HCT116 (cell line): Measurements from ENCODE around the gene IGLL1. TPM values are rescaled to one million over a fixed set of nuclear protein-coding genes. Genes with fewer than 3 reads are reported as not detected.
"Not testable (repeated sequence)": the region's sequence is repeated elsewhere in the genome, so short reads cannot be mapped to it uniquely, and the experiment has no call there.

Source experiments
- ATAC-seq: fragments of 200-7000 bp; cut with Tn5 transposase; 2 replicates; pipeline ENCODE4 v1.9.1; 2020; ENCODE audit warnings: mild to moderate bottlenecking, moderate library complexity
- BruUV-seq: library from RNA; stranded (reverse); fragments of 400-500 nt; replicated peaks from 2 replicates; lab custom pipeline; 2021; lab: Mats Ljungman, UMichigan
- CTCF ChIA-PET: fragments of 300-600 bp; sonication (Branson Sonifier 250); formaldehyde crosslinking; loops from one replicate; lab custom pipeline; 2021; ENCODE audit warnings: antibody characterized with exemption; lab: Charles Lee
- POLR2A ChIA-PET: fragments of 300-600, 350-600 bp; sonication (Branson Sonifier 250); formaldehyde crosslinking; loops from one replicate; lab custom pipeline; 2021; ENCODE audit warnings: antibody characterized with exemption; lab: Charles Lee
- RAD21 ChIA-PET, 2 experiments: fragments of 300-600 bp; sonication (Branson Sonifier 250); formaldehyde crosslinking; loops; one replicate each; lab custom pipeline; 2023; ENCODE audit warnings: low total read pairs in 2 of 2; ENCODE audit not compliant: uncharacterized antibody in 2 of 2, unreplicated experiment in 2 of 2, low non-redundant PET in 1 of 2; lab: Charles Lee
- DNase-seq: peaks from one replicate; pipeline ENCODE4 v3.0.0-alpha.2; 2010; ENCODE audit warnings: low read depth, low spot score
- H2AFZ ChIP-seq: fragments of 200-600 bp; shearing (Covaris generic), sonication (generic); 2 replicates; pipeline ENCODE4 v1.6.1; 2017; ENCODE audit warnings: low read depth, mixed run types, mixed read lengths, antibody characterized with exemption, low read length; ENCODE audit not compliant: poor library complexity, severe bottlenecking
- H3K27ac ChIP-seq: 2 replicates; pipeline ENCODE4 v1.5.1; 2012; ENCODE audit warnings: low read depth, low read length
- H3K27me3 ChIP-seq: fragments of 200-600 bp; sonication (generic); 2 replicates; pipeline ENCODE4 v1.6.1; 2016; ENCODE audit warnings: mixed run types, low read length, mixed read lengths; ENCODE audit not compliant: insufficient read depth
- H3K36me3 ChIP-seq, 2 experiments: fragments of 200-500 bp in 1 of 2; fragments of 200-600 bp in 1 of 2; sonication (Bioruptor generic) in 1 of 2; sonication (generic) in 1 of 2; 2 replicates each; pipeline versions ENCODE4 v1.5.1 to v1.6.1; 2014 to 2016; ENCODE audit warnings: low read length in 2 of 2, inconsistent platforms in 1 of 2, mixed read lengths in 1 of 2, mixed run types in 1 of 2; ENCODE audit not compliant: insufficient read depth in 2 of 2, control insufficient read depth in 1 of 2
- H3K4me1 ChIP-seq, 2 experiments: fragments of 200-600 bp in 1 of 2; sonication (generic) in 1 of 2; 2 replicates each; pipeline versions ENCODE4 v1.5.1 to v1.6.1; 2012 to 2017; ENCODE audit warnings: low read length in 2 of 2, inconsistent platforms in 1 of 2, mild to moderate bottlenecking in 1 of 2, mixed read lengths in 1 of 2, mixed run types in 1 of 2, moderate library complexity in 1 of 2; ENCODE audit not compliant: insufficient read depth in 2 of 2, control insufficient read depth in 1 of 2
- H3K4me2 ChIP-seq: fragments of 200-600 bp; sonication (generic); 2 replicates; pipeline ENCODE4 v1.6.1; 2017; ENCODE audit warnings: mixed run types, low read length, mixed read lengths
- H3K4me3 ChIP-seq, 2 experiments: fragments of 200-600 bp in 1 of 2; sonication (generic) in 1 of 2; replicated peaks in 1 of 2; 2 replicates each; pipeline ENCODE4 v1.5.1; 2011 to 2016; ENCODE audit warnings: low read length in 2 of 2, control low read depth in 1 of 2, low read depth in 1 of 2, mild to moderate bottlenecking in 1 of 2, mixed read lengths in 1 of 2, mixed run types in 1 of 2
- H3K79me2 ChIP-seq: fragments of 200-600 bp; sonication (generic); 2 replicates; pipeline ENCODE4 v1.6.1; 2017; ENCODE audit warnings: mild to moderate bottlenecking, mixed run types, low read length, moderate library complexity, mixed read lengths; ENCODE audit not compliant: insufficient read depth
- H3K9ac ChIP-seq: fragments of 200-600 bp; sonication (generic); 2 replicates; pipeline ENCODE4 v1.6.1; 2016; ENCODE audit warnings: low read length, mixed read lengths
- H3K9me2 ChIP-seq: fragments of 200-600 bp; sonication (generic), shearing (Covaris generic); 2 replicates; pipeline ENCODE4 v1.6.1; 2017; ENCODE audit warnings: mixed run types, mild to moderate bottlenecking, moderate library complexity; ENCODE audit not compliant: insufficient read depth
- H3K9me3 ChIP-seq, 2 experiments: fragments of 200-500 bp in 1 of 2; fragments of 200-600 bp in 1 of 2; sonication (Bioruptor generic) in 1 of 2; sonication (generic) in 1 of 2; 2 replicates each; pipeline ENCODE4 v1.6.1; 2014 to 2017; ENCODE audit warnings: low read length in 2 of 2, mixed read lengths in 2 of 2, inconsistent platforms in 1 of 2, low read depth in 1 of 2, mild to moderate bottlenecking in 1 of 2, mixed run types in 1 of 2, moderate library complexity in 1 of 2; ENCODE audit not compliant: control insufficient read depth in 1 of 2, insufficient read depth in 1 of 2
- H4K20me1 ChIP-seq: fragments of 200-600 bp; sonication (generic), shearing (Covaris generic); 2 replicates; pipeline ENCODE4 v1.6.1; 2017; ENCODE audit warnings: mixed run types, mild to moderate bottlenecking, moderate library complexity; ENCODE audit not compliant: insufficient read depth
- ELF1 ChIP-seq: IDR thresholded peaks from 2 replicates; pipeline ENCODE4 v1.6.1; 2012; ENCODE audit warnings: low read depth, borderline replicate concordance
- EZH2 ChIP-seq: fragments of 200-600 bp; sonication (generic); IDR thresholded peaks from 2 replicates; pipeline ENCODE4 v1.6.1; 2017; ENCODE audit warnings: antibody characterized with exemption, mixed run types
- EZH2phosphoT487 ChIP-seq: fragments of 200-600 bp; IDR thresholded peaks from 2 replicates; pipeline ENCODE4 v1.6.1; 2018; ENCODE audit warnings: antibody characterized with exemption, borderline replicate concordance
- FOSL1 ChIP-seq: IDR thresholded peaks from 2 replicates; pipeline ENCODE4 v1.6.1; 2012; ENCODE audit warnings: low read depth
- RAD21 ChIP-seq: IDR thresholded peaks from 2 replicates; pipeline ENCODE4 v1.6.1; 2012; ENCODE audit warnings: low read depth, mild to moderate bottlenecking
- intact Hi-C: fragments of 100-400 bp; cut with micrococcal nuclease; formaldehyde crosslinking; loops from 2 replicates; pipeline ENCODE4 v1.10.0; 2022
- total RNA-seq: library from RNA; stranded (reverse); gene quantifications from one replicate; pipeline ENCODE4 v1.2.1, GENCODE V29; 2021; ENCODE audit not compliant: unreplicated experiment

Gene IGLL1
- total RNA-seq, 1 experiment from 2014 or later: not detected

GRCh38 chr22:23544852-23545251 lies 35.2 kb downstream of the IGLL1 start (continued):
- TF ChIP-seq RAD21 (no peak), EZH2 (no peak)

DNA sequence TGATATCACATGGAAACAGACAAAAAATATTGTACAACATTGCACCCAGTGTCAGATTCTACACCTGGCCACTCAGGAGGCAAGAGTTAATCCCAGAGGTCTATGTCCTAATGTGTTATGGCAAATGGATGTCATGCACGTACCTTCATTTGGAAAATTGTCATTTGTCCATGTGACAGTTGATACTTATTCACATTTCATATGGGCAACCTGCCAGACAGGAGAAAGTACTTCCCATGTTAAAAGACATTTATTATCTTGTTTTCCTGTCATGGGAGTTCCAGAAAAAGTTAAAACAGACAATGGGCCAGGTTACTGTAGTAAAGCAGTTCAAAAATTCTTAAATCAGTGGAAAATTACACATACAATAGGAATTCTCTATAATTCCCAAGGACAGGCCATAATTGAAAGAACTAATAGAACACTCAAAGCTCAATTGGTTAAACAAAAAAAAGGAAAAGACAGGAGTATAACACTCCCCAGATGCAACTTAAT lies 36.5 kb downstream of the IGLL1 start:
- intact Hi-C loops: loop anchor here (2.0 to 5.0 kb wide), 3 partner anchors 223 to 414 kb away; partner anchors contain the start of gene CHCHD10
- H2AFZ ChIP-seq, H3K27ac ChIP-seq, H4K20me1 ChIP-seq, H3K79me2 ChIP-seq, H3K27me3 ChIP-seq, H3K36me3 ChIP-seq, BruUV-seq, POLR2A ChIA-PET, H3K4me3 ChIP-seq, H3K4me2 ChIP-seq, H3K9me3 ChIP-seq, DNase-seq, H3K4me1 ChIP-seq, ATAC-seq, H3K9me2 ChIP-seq, RAD21 ChIA-PET, H3K9ac ChIP-seq: not testable (repeated sequence)
- CTCF ChIA-PET: interaction anchor here (0.6 to 1.3 kb wide), 2 partner anchors 21 to 48 kb away, joined by 3 read pairs; no protein-coding TSS in a partner anchor

- Histone ChIP-seq H3K9me2 (no peaks in the 10 kb centered on the region), H3K4me2 (no peak overlapping the region), H4K20me1 (no peaks in the 10 kb centered on the region), H3K27ac (no peak overlapping the region), H3K79me2 (no peaks in the 10 kb centered on the region), H3K9me3 (no peaks in the 10 kb centered on the region), H2AFZ (no peak overlapping the region), H3K4me1 (peaks cover 0 to 7% of the 10 kb centered on the region in 2 experiments; a peak in 2 of 4 replicates), H3K9ac (no peak overlapping the region), H3K36me3 (no peaks in the 10 kb centered on the region), H3K27me3 (no peaks in the 10 kb centered on the region), H3K4me3 (no peak overlapping the region)
- ATAC-seq (no peak), DNase-seq (no peak)
- no TSS peak for BruUV-seq
- ChIA-PET POLR2A (no interaction called here), RAD21 (no interaction called here), CTCF (interaction anchor here (1.3 kb wide), 1 partner anchor 49 kb away, joined by 3 read pairs; no protein-coding TSS in a partner anchor)
- no peak for TF ChIP-seq EZH2
- TF ChIP-seq EZH2phosphoT487: no peak
- TF ChIP-seq FOSL1: no peak
- no peak for TF ChIP-seq ELF1
- intact Hi-C loops: loop anchor here (2.0 to 5.0 kb wide), 3 partner anchors 224 to 414 kb away; partner anchors contain the start of gene CHCHD10
These were observed 37.2 kb downstream of the IGLL1 start for GRCh38 chr22:23542933-23543332.

GRCh38 chr22:23542391-23542790 lies 37.7 kb downstream of the IGLL1 start:
- intact Hi-C loops: loop anchor here (2.0 to 5.0 kb wide), 3 partner anchors 224 to 415 kb away; partner anchors contain the start of gene CHCHD10
- ChIA-PET CTCF (interaction anchor here (1.2 to 2.5 kb wide), 3 partner anchors 49 to 398 kb away, joined by 3 to 17 read pairs (median 10); no protein-coding TSS in a partner anchor), RAD21 (interaction anchor here in 1 of 2 experiments (1.0 kb wide), 1 partner anchor 46 kb away, joined by 3 read pairs; no protein-coding TSS in a partner anchor)
- H3K4me3 ChIP-seq, BruUV-seq, H3K4me2 ChIP-seq, H3K4me1 ChIP-seq, H3K9me3 ChIP-seq, DNase-seq, H3K27ac ChIP-seq, H3K79me2 ChIP-seq, POLR2A ChIA-PET, H3K9me2 ChIP-seq, H3K27me3 ChIP-seq, H3K36me3 ChIP-seq, H3K9ac ChIP-seq, ATAC-seq, H4K20me1 ChIP-seq: not testable (repeated sequence)
- peak overlapping the region; percentile 95 for H2AFZ ChIP-seq
